Measurements from ENCODE around the gene PREP. TPM values are rescaled to one million over a fixed set of nuclear protein-coding genes. Genes with fewer than 3 reads are reported as not detected.

PREP gene
- total RNA-seq, 1 experiment from 2014 or later = 34.1 TPM

- TF ChIP-seq EZH2 (IDR thresholded peaks at IDR 0.05; ENCODE audit: borderline replicate concordance, low read depth, low read length, poor library complexity, severe bottlenecking) (no peak), CTCF (conservative IDR thresholded peaks at IDR 0.05; ENCODE audit: low read depth, low read length) (no peak)
- BruUV-seq (replicated peaks) = no TSS peak
- H3K36me3 ChIP-seq (ENCODE audit: insufficient read depth, low read length, poor library complexity, severe bottlenecking) = no peaks in the 10 kb centered on the region
- H3K4me1 ChIP-seq (ENCODE audit: insufficient read depth, low read length, poor library complexity, severe bottlenecking) = no peaks in the 10 kb centered on the region
- no peak overlapping the region for H3K4me3 ChIP-seq (ENCODE audit: low read depth, low read length, poor library complexity, severe bottlenecking)
- CTCF ChIA-PET = no interaction called here
- H3K27ac ChIP-seq (ENCODE audit: low read depth, low read length, poor library complexity, severe bottlenecking) = no peak overlapping the region
- no peaks in the 10 kb centered on the region for H3K9me3 ChIP-seq (ENCODE audit: low read depth, low read length, poor library complexity, severe bottlenecking)
- intact Hi-C loops (cut with micrococcal nuclease; ENCODE audit: unreplicated experiment) = no loop called here
- POLR2A ChIA-PET (ENCODE audit: low non-redundant PET) = no interaction called here
- DNase-seq (ENCODE audit: low spot score) = no peak
- no peaks in the 10 kb centered on the region for H3K27me3 ChIP-seq (replicated peaks; ENCODE audit: insufficient read depth, low read depth, low read length, poor library complexity)
These were observed 151.2 kb downstream of the PREP start for GRCh38 chr6:105251689-105252088.

GRCh38 chr6:105250533-105250932 is 152.3 kb downstream of the PREP start:
- intact Hi-C loops (cut with micrococcal nuclease; ENCODE audit: unreplicated experiment) = no loop called here
- no TSS peak for BruUV-seq (replicated peaks)
- POLR2A ChIA-PET (ENCODE audit: low non-redundant PET) = no interaction called here
- Histone ChIP-seq H3K9me3 (ENCODE audit: low read depth, low read length, poor library complexity, severe bottlenecking) (no peaks in the 10 kb centered on the region), H3K4me1 (ENCODE audit: insufficient read depth, low read length, poor library complexity, severe bottlenecking) (no peaks in the 10 kb centered on the region), H3K27me3 (replicated peaks; ENCODE audit: insufficient read depth, low read depth, low read length, poor library complexity) (no peaks in the 10 kb centered on the region), H3K27ac (ENCODE audit: low read depth, low read length, poor library complexity, severe bottlenecking) (no peak overlapping the region), H3K36me3 (ENCODE audit: insufficient read depth, low read length, poor library complexity, severe bottlenecking) (no peaks in the 10 kb centered on the region), H3K4me3 (ENCODE audit: low read depth, low read length, poor library complexity, severe bottlenecking) (no peak overlapping the region)
- DNase-seq (ENCODE audit: low spot score) = no peak
- TF ChIP-seq CTCF (conservative IDR thresholded peaks at IDR 0.05; ENCODE audit: low read depth, low read length) (no peak), EZH2 (IDR thresholded peaks at IDR 0.05; ENCODE audit: borderline replicate concordance, low read depth, low read length, poor library complexity, severe bottlenecking) (no peak)
- CTCF ChIA-PET = no interaction called here

- CTCF ChIA-PET = no interaction called here
- BruUV-seq (replicated peaks) = no TSS peak
- H3K4me3 ChIP-seq (ENCODE audit: low read depth, low read length, poor library complexity, severe bottlenecking) = no peak overlapping the region
- TF ChIP-seq CTCF (conservative IDR thresholded peaks at IDR 0.05; ENCODE audit: low read depth, low read length) = no peak
- no peak for TF ChIP-seq EZH2 (IDR thresholded peaks at IDR 0.05; ENCODE audit: borderline replicate concordance, low read depth, low read length, poor library complexity, severe bottlenecking)
- H3K36me3 ChIP-seq (ENCODE audit: insufficient read depth, low read length, poor library complexity, severe bottlenecking) = no peaks in the 10 kb centered on the region
- H3K27ac ChIP-seq (ENCODE audit: low read depth, low read length, poor library complexity, severe bottlenecking) = no peak overlapping the region
- no peaks in the 10 kb centered on the region for H3K4me1 ChIP-seq (ENCODE audit: insufficient read depth, low read length, poor library complexity, severe bottlenecking)
- intact Hi-C loops (cut with micrococcal nuclease; ENCODE audit: unreplicated experiment) = no loop called here
- POLR2A ChIA-PET (ENCODE audit: low non-redundant PET) = no interaction called here
- DNase-seq (ENCODE audit: low spot score) = no peak
- peaks cover 6% of the 10 kb centered on the region for H3K27me3 ChIP-seq (replicated peaks; ENCODE audit: insufficient read depth, low read depth, low read length, poor library complexity)
- H3K9me3 ChIP-seq (ENCODE audit: low read depth, low read length, poor library complexity, severe bottlenecking) = no peaks in the 10 kb centered on the region
These were observed 159.4 kb downstream of the PREP start for GRCh38 chr6:105243487-105243886.
